Bronchus fibroblast of lung (primary cell): Measurements from ENCODE around the gene SUMF1. TPM values are rescaled to one million over a fixed set of nuclear protein-coding genes. Genes with fewer than 3 reads are reported as not detected.

Source experiments
- total RNA-seq: library from RNA; depleted of rRNA; stranded (reverse); fragments of >200 nt; gene quantifications from 2 replicates; pipeline ENCODE4 v1.2.3, GENCODE V29; 2015

The SUMF1 gene
- total RNA-seq, result 41.7 and 49.2 TPM in 2 replicates

DNA sequence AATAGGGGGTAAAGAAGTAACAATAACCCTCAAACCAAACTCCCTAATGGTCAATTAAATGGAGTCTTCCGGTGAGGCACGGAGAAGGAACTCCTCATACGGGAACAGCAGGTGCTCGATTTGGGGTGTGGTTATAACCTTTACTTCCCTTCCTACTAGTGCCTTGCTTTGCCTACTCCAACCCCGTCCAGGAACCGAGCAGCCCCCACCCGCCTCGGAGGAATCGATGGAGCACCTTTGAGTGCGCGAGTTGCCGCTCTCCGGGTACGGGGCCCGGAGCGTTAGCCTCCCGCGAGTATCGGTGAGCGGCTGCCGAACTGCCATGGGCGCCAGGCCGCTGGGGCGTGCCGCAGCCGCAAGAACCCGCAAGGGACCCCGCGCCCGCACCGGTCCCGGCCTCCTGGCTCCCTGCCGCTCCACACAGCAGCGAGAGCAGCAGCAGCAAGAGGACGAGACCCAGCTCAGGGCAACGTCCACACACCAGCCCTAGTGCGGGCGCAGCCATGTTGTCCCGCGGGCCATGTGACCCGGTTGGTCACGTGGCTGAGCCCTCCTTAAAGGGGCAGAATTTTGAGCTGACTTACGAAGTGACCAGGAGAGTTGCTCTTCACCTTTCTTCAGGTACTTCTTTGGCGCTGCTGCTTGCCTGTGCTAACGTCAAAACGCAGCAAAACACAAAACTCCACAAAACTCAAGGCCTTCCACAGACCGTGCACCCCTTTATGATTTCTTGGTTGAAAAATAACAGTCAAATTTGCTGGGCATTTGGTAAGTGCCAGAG lies at the start of gene SUMF1:
SUMF1 (minus strand) TSS at position 529 of the 781 bp plus-strand sequence; CDS start at position 505, 24 bp downstream.

DNA sequence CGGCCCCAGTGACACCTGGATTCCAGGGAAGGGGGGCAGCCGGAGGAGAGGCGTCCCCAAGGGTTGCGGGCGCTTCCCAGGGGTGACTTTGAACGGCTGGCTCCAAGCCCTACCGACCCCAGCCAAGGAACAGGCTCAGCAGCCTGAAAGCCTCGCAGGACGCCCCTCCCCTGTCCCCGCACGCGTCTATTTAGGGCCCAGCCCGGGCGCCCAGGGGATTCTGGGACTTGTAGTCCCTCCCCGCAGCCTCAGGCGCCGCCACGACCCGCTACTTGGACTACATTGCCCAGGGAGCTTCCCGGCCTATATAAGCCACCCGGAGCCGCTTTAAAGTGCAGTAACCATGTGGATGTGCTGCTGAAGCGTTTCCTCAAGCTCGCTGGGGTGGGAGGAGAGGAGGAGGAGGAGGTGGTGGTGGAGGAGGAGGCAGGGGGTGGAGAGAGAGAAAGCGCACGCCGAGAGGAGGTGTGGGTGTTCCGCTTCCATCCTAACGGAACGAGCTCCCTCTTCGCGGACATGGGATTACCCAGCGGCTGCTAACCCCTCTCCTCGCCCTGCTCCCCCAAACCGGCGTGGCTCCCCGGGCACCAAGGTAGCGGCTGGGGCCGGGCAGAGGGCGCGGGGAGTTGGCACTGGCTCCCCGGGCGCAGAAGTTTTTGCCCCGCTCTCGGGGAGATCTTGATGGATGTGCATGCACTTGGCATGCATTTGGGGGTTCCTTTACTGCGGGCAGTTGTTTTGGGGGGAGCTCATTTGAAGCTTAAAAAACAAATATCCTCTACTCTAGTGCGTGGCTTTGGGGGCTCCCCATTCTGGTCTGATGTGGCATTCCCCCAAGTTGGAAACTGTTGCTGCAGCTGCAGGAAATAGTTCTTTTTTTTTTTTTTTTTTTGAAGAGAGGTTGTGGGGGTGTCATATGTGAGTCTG lies 26.2 kb upstream of the SUMF1 start, which contains the start of gene ITPR1:
ITPR1 (plus strand) TSS at position 335 of the 927 bp plus-strand sequence. CDS start 23,144 bp downstream, outside the sequence.

Other genes with a start within 250 kb of the SUMF1 start
- gene SETMAR, start 163.9 kb downstream of the SUMF1 start, total RNA-seq, result 10.9 and 11.1 TPM in 2 replicates
- 3.0 and 3.2 TPM in 2 replicates for gene ITPR1, start 26.1 kb upstream of the SUMF1 start, total RNA-seq